ENCODE results near the gene RPS28. TPM values are rescaled to one million over a fixed set of nuclear protein-coding genes. Genes with fewer than 3 reads are reported as not detected.

Gene RPS28
- total RNA-seq, 6 experiments from 2014 or later = 1,135 to 1,536 (median 1,376) TPM

GRCh38 chr19:8333767-8334457 is 12.6 kb downstream of the RPS28 start:
- no peak overlapping the region for H3K4me3 Mint-ChIP-seq
- H3K4me1 Mint-ChIP-seq (ENCODE audit: low read depth) = no peaks in the 10 kb centered on the region
- TF ChIP-seq, protein P1, sequence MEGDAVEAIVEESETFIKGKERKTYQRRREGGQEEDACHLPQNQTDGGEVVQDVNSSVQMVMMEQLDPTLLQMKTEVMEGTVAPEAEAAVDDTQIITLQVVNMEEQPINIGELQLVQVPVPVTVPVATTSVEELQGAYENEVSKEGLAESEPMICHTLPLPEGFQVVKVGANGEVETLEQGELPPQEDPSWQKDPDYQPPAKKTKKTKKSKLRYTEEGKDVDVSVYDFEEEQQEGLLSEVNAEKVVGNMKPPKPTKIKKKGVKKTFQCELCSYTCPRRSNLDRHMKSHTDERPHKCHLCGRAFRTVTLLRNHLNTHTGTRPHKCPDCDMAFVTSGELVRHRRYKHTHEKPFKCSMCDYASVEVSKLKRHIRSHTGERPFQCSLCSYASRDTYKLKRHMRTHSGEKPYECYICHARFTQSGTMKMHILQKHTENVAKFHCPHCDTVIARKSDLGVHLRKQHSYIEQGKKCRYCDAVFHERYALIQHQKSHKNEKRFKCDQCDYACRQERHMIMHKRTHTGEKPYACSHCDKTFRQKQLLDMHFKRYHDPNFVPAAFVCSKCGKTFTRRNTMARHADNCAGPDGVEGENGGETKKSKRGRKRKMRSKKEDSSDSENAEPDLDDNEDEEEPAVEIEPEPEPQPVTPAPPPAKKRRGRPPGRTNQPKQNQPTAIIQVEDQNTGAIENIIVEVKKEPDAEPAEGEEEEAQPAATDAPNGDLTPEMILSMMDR (IDR thresholded peaks at IDR 0.05) = no peak
- peaks cover 21% of the 10 kb centered on the region for H3K27me3 Mint-ChIP-seq (ENCODE audit: insufficient read depth)
- H3K36me3 Mint-ChIP-seq (ENCODE audit: low read depth) = no peaks in the 10 kb centered on the region
- no peak for DNase-seq
- H3K27ac Mint-ChIP-seq = no peak overlapping the region
- H3K9me3 Mint-ChIP-seq = no peaks in the 10 kb centered on the region

DNA sequence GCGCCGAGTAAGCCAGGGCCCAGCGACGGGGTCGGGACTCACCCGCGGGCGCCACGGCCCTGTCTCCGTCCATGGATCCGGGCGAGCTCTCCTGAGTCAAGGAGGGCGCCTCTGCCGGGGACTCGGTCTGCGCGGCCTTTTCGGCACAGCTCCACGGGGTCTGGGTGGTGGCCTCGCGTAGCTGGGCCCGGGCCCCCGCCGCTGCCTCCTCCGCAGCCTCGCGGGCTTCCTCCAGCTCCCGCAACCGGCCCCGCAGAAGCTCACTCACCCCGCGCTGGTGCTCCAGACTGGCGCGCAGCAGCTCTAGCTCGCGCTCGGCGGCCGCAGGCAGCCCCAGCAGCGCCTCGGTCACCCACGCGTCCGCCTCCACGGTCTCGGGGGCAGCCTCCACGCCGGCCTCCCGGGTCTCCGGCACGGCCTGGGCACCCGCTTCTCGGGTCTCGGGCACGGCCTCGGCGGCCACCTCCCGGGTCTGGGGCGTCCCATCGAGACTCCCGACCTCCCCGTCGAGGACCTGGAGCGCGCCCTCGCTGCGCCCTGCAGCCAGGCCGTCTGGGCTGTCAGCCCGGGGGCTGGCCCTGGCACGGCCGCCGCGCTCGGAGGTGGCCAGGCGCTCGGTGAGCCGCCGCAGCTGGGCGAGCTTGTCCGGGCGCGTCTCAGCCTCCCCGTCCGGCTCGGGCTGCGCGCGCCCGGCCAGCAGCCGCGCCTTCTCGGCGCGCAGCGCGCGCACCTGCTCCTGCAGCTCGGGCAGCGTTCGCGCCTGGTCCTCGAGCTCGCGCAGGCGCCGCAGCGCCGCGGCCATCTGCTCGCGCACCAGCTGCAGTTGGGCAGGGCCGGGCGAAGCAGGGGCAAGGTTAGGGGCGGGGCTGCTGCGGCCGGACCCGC is 13.4 kb downstream of the RPS28 start:
- no peak overlapping the region for H3K27ac Mint-ChIP-seq
- TF ChIP-seq, protein P1 (IDR thresholded peaks at IDR 0.05) = no peak
- H3K4me1 Mint-ChIP-seq (ENCODE audit: low read depth) = no peaks in the 10 kb centered on the region
- H3K9me3 Mint-ChIP-seq = no peaks in the 10 kb centered on the region
- H3K27me3 Mint-ChIP-seq (ENCODE audit: insufficient read depth) = peaks cover 21% of the 10 kb centered on the region
- no peak overlapping the region for H3K4me3 Mint-ChIP-seq
- H3K36me3 Mint-ChIP-seq (ENCODE audit: low read depth) = no peaks in the 10 kb centered on the region
- DNase-seq = no peak

DNA sequence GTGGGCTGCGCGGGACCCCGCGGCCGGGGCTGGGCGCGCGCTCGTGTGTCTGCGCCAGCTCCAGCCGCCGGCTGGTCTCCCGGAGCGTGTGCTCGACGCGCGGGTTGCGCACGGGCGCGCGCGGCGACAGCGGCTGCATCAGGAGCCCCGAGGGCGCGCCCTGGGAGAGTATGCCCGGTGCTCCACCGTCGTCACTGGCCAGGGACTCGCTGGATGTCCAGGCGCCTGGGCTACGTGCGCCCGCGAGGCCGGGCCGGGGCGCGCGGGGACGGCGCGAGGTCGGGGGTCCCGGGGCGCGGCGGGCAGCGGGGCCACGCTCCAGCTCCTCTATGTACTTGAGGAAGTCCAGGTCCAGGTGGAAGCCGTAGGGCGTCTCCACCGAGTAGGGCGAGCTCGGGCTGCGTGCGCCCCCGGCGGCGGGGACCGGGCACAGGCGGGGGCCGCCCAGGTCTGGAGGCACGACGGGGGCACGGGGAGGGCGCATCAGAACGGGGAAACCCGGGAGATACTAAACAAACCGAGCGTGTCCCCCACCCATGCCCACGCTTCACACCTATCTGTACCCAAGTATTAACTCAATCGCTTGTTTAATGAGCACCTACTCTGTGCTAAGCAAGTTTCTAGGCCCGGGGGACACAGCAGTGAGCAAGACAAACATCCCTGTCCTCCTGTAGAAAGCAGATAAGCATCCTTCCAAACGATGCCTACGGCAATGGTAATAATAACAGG is 14.2 kb downstream of the RPS28 start:
- no peak overlapping the region for H3K27ac Mint-ChIP-seq
- TF ChIP-seq, protein P1 (IDR thresholded peaks at IDR 0.05) = no peak
- H3K27me3 Mint-ChIP-seq (ENCODE audit: insufficient read depth) = peaks cover 25% of the 10 kb centered on the region
- H3K4me3 Mint-ChIP-seq = no peak overlapping the region
- no peaks in the 10 kb centered on the region for H3K9me3 Mint-ChIP-seq
- H3K36me3 Mint-ChIP-seq (ENCODE audit: low read depth) = no peaks in the 10 kb centered on the region
- no peak for DNase-seq
- no peaks in the 10 kb centered on the region for H3K4me1 Mint-ChIP-seq (ENCODE audit: low read depth)

DNA sequence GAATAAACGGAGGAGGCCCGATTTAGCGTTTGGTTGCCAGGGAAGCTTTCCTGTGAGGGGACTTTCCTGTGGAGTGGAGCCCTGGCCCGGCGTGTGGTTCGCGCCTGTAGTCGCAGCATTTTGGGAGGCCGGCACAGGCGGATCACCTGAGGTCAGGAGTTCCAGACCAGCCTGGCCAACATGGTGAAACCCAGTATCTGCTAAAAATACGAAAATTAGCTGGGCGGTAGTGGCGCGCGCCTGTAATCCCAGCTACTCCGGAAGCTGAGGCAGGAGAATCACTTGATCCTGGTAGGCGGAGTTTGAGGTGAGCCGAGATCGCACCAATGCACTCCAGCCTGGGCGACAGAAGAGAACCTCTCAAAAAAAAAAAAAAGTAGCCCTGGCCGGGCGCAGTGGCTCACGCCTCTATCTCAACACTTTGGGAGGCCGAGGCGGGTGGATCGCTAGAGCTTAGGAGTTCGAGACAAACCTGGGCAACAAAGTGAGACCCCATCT is 14.8 kb downstream of the RPS28 start:
- Mint-ChIP-seq H3K36me3 (ENCODE audit: low read depth) (no peaks in the 10 kb centered on the region), H3K4me3 (no peak overlapping the region), H3K4me1 (ENCODE audit: low read depth) (no peaks in the 10 kb centered on the region), H3K27me3 (ENCODE audit: insufficient read depth) (peaks cover 30% of the 10 kb centered on the region), H3K27ac (no peak overlapping the region), H3K9me3 (no peaks in the 10 kb centered on the region)
- TF ChIP-seq, protein P1 (IDR thresholded peaks at IDR 0.05) = no peak
- no peak for DNase-seq

DNA sequence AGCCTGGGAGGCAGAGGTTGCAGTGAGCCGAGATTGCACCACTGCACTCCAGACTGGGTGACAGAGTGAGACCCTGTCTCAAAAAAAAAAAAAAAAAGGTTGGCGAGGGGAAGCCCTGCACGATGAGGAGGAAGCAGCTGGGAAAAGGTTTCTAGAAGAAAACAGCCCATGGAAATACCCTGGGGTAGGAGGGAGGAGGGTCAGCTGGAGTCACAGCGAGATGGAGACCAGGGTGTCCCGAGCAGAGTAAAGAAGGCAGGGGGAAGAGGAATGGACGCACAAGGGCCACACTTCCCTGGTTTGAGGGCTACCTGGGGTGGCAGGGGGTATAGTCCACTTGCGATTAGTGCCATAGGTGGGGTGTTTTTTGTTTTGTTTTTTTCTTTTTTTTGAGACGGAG is 15.4 kb downstream of the RPS28 start:
- H3K9me3 Mint-ChIP-seq = no peaks in the 10 kb centered on the region
- TF ChIP-seq, protein P1 (IDR thresholded peaks at IDR 0.05) = no peak
- peaks cover 30% of the 10 kb centered on the region for H3K27me3 Mint-ChIP-seq (ENCODE audit: insufficient read depth)
- H3K4me3 Mint-ChIP-seq = no peak overlapping the region
- no peak for DNase-seq
- no peaks in the 10 kb centered on the region for H3K4me1 Mint-ChIP-seq (ENCODE audit: low read depth)
- H3K36me3 Mint-ChIP-seq (ENCODE audit: low read depth) = no peaks in the 10 kb centered on the region
- no peak overlapping the region for H3K27ac Mint-ChIP-seq

Measured in HFFc6 (cell line).